IPS DF 6.9 (cell line): ENCODE data around the gene BLACAT1.

Experiments
- DNase-seq: peaks from one replicate; pipeline ENCODE4 v3.0.0-alpha.2; 2013; ENCODE audit warnings: low read depth, low spot score
- H3K27ac ChIP-seq: one replicate; pipeline ENCODE4 v1.5.1; 2013; ENCODE audit warnings: low read length, control low read depth
- H3K27me3 ChIP-seq: 2 replicates; pipeline ENCODE4 v1.6.1; 2013; ENCODE audit warnings: mild to moderate bottlenecking, low read length; ENCODE audit not compliant: control insufficient read depth, insufficient read depth
- H3K36me3 ChIP-seq: 2 replicates; pipeline ENCODE4 v1.6.1; 2013; ENCODE audit warnings: low read length; ENCODE audit not compliant: control insufficient read depth, insufficient read depth
- H3K4me1 ChIP-seq: 2 replicates; pipeline ENCODE4 v1.6.1; 2013; ENCODE audit warnings: low read length; ENCODE audit not compliant: control insufficient read depth, insufficient read depth
- H3K4me3 ChIP-seq: 2 replicates; pipeline ENCODE4 v1.5.1; 2013; ENCODE audit warnings: mild to moderate bottlenecking, low read length
- H3K9me3 ChIP-seq: 2 replicates; pipeline ENCODE4 v1.6.1; 2013; ENCODE audit warnings: low read length, inconsistent platforms; ENCODE audit not compliant: control insufficient read depth, insufficient read depth
- WGBS: extraction: QIAGEN DNeasy Blood & Tissue Kit; methylation state at CpG from one replicate; pipeline ENCODE4 v1.1.7; 2013; ENCODE audit warnings: mixed read lengths, missing lambda C conversion rate; ENCODE audit not compliant: insufficient read length, insufficient coverage; 5-methylcytosine and 5-hydroxymethylcytosine counted together

The BLACAT1 gene

DNA sequence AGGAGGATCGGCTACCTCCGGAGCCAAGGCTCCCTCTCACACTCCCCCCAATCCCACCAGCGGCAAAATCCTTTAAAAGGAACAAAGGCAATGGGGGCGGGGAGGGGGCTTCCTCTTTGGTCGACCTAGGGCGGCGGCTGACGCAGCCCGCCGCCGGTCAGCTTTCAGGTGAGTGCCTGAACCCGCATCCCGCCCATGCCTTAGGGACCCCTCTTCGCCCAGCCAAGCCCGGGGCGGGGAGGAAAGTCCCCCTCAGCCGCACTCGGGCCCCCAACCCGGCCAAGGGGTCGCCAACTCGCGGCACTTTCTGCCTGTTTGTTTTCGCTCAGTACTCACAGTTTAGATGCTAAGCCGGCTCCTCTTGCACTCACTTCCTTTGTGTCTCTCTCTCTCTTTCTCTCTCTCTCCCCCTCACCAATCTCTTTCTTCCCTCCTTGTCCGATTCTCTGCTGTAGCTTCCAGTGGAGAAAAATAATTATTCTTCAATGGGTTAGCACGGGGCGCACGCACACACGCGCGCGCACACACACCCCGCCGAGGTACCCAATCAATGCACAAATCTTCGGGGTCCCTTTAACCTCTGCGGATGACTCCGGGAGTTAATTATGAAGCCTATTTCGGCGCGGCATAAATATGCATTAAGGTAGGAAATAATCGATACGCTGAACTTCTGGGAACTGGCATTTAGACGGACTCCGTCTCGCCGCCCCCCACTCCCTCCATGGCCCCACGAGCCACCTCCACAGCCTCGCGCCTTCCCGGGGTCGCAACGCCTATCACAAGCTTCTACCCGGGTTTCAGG, at the start of gene BLACAT1:
Gene BLACAT1, minus strand, starts transcription at position 465 of the 802 bp plus-strand sequence.
- Histone ChIP-seq H3K36me3 (no peaks in the 10 kb centered on the region), H3K27ac (no peak within 1 kb of the TSS), H3K27me3 (no peaks in the 10 kb centered on the region), H3K9me3 (no peaks in the 10 kb centered on the region), H3K4me1 (peaks cover 13% of the 10 kb centered on the region), H3K4me3 (peak within 1 kb of the TSS; percentile 67)
- no CpG with 5 or more reads among the region's 53 CpGs for WGBS
- no peak for DNase-seq

DNA sequence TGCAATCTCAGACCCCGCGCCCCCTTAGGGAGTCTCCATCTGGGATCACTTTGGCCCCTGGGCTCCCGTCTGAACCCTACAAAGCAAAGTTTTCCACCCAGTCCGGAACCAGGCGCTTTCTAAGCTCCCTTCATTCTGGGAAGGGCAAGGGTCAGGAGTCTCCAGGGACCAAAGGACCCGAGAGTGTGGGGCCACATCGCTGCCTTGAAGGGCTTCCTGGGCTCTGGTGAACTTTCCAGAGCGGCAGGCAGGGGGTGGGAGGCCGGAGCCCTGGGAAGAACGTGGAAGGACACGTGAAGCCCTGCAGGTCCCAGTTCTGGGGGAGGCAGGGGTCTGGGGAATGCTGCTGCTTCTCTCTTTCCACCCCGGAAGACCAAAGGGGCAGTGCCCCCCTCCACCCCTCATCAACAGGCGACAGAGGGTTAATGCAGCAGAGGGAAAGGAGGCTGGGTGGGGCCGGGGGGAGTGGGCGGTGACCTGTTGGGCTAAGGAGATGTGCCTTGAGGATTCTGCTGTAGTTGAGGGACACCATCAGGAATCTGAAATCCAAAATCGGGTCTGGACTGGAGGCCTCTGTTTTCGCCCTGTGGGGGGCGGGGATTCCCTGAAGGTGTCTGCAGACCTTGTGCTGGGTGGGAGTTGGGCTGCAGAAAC, 49.4 kb upstream of the BLACAT1 start:
- no peak for DNase-seq
- no CpG with 5 or more reads among the region's 18 CpGs for WGBS
- peak overlapping the region; percentile 80; the same call in 1 of the 2 replicates for H3K4me3 ChIP-seq
- H3K27me3 ChIP-seq: no peaks in the 10 kb centered on the region
- peaks cover 10% of the 10 kb centered on the region for H3K4me1 ChIP-seq
- no peak overlapping the region for H3K27ac ChIP-seq
- H3K9me3 ChIP-seq: no peaks in the 10 kb centered on the region
- 0 out of 2 replicates have a peak, but pooled peaks cover 2% of the 10 kb centered on the region for H3K36me3 ChIP-seq

DNA sequence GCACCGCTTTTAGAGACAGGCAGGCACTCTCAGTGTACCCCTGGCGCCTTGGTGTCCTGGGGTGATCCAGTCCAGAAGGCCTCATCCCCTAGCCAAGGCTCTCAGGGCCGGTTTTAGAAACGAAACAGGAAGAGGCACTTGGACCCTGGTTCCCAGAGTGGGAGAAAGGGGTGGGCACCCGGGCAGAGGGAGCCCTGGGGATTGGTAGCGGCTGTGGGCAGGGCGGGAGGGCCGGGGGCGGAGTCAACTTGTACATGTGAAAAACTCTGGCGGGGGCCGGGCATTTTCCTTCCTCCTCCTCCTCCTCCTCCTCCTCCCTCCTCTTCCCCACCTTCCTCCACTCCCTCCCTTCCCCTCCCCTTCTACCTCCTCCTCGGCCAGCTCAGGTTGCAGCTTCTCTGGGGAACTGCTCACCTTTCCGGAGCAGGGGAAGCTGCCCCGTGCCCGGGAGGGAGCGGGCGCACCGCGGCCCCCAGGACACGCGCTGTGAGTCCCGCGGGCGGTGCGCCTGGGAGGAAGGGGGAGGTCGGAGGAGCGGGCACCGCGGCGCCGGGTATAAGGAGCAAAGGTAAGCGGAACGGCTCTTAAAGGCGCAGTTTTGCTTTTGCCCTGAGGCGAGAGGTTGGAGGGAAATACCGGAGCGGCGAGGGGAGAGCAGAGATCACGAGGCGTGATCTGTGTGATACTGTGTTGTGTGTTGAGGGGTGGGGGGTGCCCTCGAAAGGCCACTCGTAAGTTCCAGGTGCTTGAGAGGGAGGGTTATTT, 48.6 kb upstream of the BLACAT1 start, which contains the start of gene CDK18:
Gene CDK18, plus strand, starts transcription at position 359 of the 765 bp plus-strand sequence. CDS start 18,499 bp downstream, outside the sequence.
- no CpG with 5 or more reads among the region's 42 CpGs for whole genome bisulfite sequencing
- Histone ChIP-seq H3K9me3 (no peaks in the 10 kb centered on the region), H3K4me1 (peaks cover 10% of the 10 kb centered on the region), H3K4me3 (peak within 1 kb of the TSS; percentile 80; the same call in 1 of the 2 replicates), H3K36me3 (0 out of 2 replicates have a peak, but pooled peaks cover 2% of the 10 kb centered on the region), H3K27me3 (no peaks in the 10 kb centered on the region), H3K27ac (no peak within 1 kb of the TSS)
- peak; percentile 64 for DNase-seq

- Histone ChIP-seq H3K27ac (no peak overlapping the region), H3K36me3 (0 out of 2 replicates have a peak, but pooled peaks cover 2% of the 10 kb centered on the region), H3K27me3 (no peaks in the 10 kb centered on the region), H3K4me1 (peaks cover 10% of the 10 kb centered on the region), H3K9me3 (no peaks in the 10 kb centered on the region), H3K4me3 (no peak overlapping the region)
- no CpG with 5 or more reads among the region's 3 CpGs for WGBS
- no peak for DNase-seq
Observed at GRCh38 chr1:205502992-205503391, 47.1 kb upstream of the BLACAT1 start.

- no peaks in the 10 kb centered on the region for H3K27me3 ChIP-seq
- H3K4me3 ChIP-seq: no peak overlapping the region
- peaks cover 10% of the 10 kb centered on the region for H3K4me1 ChIP-seq
- no peaks in the 10 kb centered on the region for H3K9me3 ChIP-seq
- no peak overlapping the region for H3K27ac ChIP-seq
- 0 out of 2 replicates have a peak, but pooled peaks cover 2% of the 10 kb centered on the region for H3K36me3 ChIP-seq
- no CpG with 5 or more reads among the region's 3 CpGs for WGBS
- DNase-seq: no peak
Observed at GRCh38 chr1:205502111-205502810, 46.4 kb upstream of the BLACAT1 start.

DNA sequence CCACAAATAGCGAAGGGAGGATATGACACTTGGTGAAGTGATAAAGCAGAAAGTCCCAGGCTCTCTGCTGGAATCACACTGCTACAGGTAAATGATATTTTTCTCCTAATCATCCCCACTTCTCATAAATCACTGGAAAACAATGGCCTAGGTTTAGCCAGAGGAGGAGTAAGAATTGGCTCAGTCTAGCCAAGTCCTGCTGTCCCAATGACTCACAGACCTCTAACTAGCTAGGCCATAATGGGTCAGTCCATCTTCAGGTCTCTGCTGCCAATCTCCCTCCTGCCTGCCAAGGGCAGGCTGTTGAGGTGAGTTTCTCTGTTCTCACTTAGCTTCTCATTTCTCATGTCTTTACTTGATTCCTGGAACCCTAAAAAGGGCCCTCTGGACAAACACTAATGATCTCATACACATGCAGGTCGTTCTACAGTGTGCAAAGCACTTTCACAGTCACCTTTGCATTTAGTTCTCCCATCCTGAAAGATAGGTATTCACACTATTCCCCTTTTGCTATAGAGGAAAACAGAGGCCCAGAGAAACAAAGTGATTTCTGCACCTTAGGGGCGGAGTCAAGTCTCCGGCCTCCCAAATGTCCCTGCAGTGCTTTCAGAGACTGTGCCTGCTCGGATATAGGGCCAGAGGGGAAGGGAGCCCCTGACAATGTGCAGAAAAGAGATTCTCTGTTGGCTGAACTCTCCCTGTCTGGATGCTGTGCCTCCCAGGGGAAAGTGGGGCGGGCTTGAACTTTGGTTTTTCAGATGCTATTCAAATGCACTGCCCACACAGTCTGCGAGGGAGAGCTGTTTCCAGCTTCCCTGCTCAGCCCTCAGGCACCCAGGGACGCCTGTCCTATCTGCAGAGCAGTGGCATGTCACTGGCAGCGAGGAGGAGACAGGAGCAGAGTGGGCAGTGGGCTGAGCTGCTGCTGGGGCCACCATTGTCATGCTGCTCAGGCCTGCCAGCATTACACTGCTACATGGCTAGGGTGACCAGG, 44.7 kb upstream of the BLACAT1 start:
- no CpG with 5 or more reads among the region's 9 CpGs for WGBS
- Histone ChIP-seq H3K9me3 (no peaks in the 10 kb centered on the region), H3K27me3 (no peaks in the 10 kb centered on the region), H3K36me3 (no peaks in the 10 kb centered on the region), H3K4me1 (peaks cover 7% of the 10 kb centered on the region), H3K4me3 (no peak overlapping the region), H3K27ac (no peak overlapping the region)
- no peak for DNase-seq

- peaks cover 10% of the 10 kb centered on the region for H3K4me1 ChIP-seq
- no peaks in the 10 kb centered on the region for H3K27me3 ChIP-seq
- H3K27ac ChIP-seq: no peak overlapping the region
- WGBS: no CpG with 5 or more reads among the region's 3 CpGs
- H3K4me3 ChIP-seq: no peak overlapping the region
- no peak for DNase-seq
- H3K9me3 ChIP-seq: no peaks in the 10 kb centered on the region
- H3K36me3 ChIP-seq: no peaks in the 10 kb centered on the region
Observed at GRCh38 chr1:205499789-205500188, 43.9 kb upstream of the BLACAT1 start.

- WGBS: no CpG with 5 or more reads among the region's 7 CpGs
- Histone ChIP-seq H3K27ac (no peak overlapping the region), H3K4me1 (peaks cover 12% of the 10 kb centered on the region), H3K4me3 (no peak overlapping the region), H3K27me3 (no peaks in the 10 kb centered on the region), H3K36me3 (no peaks in the 10 kb centered on the region), H3K9me3 (no peaks in the 10 kb centered on the region)
- DNase-seq: no peak
Observed at GRCh38 chr1:205497351-205497750, 41.5 kb upstream of the BLACAT1 start.

- no peaks in the 10 kb centered on the region for H3K36me3 ChIP-seq
- H3K27me3 ChIP-seq: no peaks in the 10 kb centered on the region
- no peak overlapping the region for H3K4me3 ChIP-seq
- no peak for DNase-seq
- H3K27ac ChIP-seq: no peak overlapping the region
- peaks cover 12% of the 10 kb centered on the region for H3K4me1 ChIP-seq
- no peaks in the 10 kb centered on the region for H3K9me3 ChIP-seq
- WGBS: no CpG with 5 or more reads among the region's 1 CpG
Observed at GRCh38 chr1:205496661-205497060, 40.8 kb upstream of the BLACAT1 start.
